ENCODE measurements around the gene CERK.
A peak's percentile ranks its signal among the peaks of the same experiment; 100 is the strongest.
"Not testable (repeated sequence)": the region's sequence is repeated elsewhere in the genome, so short reads cannot be mapped to it uniquely, and the experiment has no call there.

CERK gene

GRCh38 chr22:46735747-46736608 is 2.1 kb downstream of the CERK start:
- no peak overlapping the region for H3K27ac ChIP-seq (replicated peaks)
- TF ChIP-seq POLR2AphosphoS5 (IDR thresholded peaks at IDR 0.05; ENCODE audit: low read depth) (no peak), SPI1 (IDR thresholded peaks at IDR 0.05; ENCODE audit: borderline replicate concordance, low read depth) (no peak), REST (IDR thresholded peaks at IDR 0.05; ENCODE audit: insufficient replicate concordance, low read depth) (no peak)
- DNase-seq (ENCODE audit: low read depth in 1 of 2, low spot score in 1 of 2), result no peak
- H3K4me3 ChIP-seq (replicated peaks; ENCODE audit: insufficient read depth, low read length), result no peak overlapping the region
- no peaks in the 10 kb centered on the region for H3K27me3 ChIP-seq (ENCODE audit: insufficient read depth, poor library complexity, severe bottlenecking)

GRCh38 chr22:46734830-46735453 is 3.1 kb downstream of the CERK start:
- Histone ChIP-seq H3K27ac (replicated peaks) (peak overlapping the region; percentile 33), H3K4me3 (replicated peaks; ENCODE audit: insufficient read depth, low read length) (peak overlapping the region; percentile 10)
- peak; percentile 84 to 90 for DNase-seq (ENCODE audit: low read depth in 1 of 2, low spot score in 1 of 2)

GRCh38 chr22:46734213-46734722 is 3.8 kb downstream of the CERK start:
- DNase-seq (ENCODE audit: low read depth in 1 of 2, low spot score in 1 of 2); H3K27ac ChIP-seq (replicated peaks); H3K27me3 ChIP-seq (ENCODE audit: insufficient read depth, poor library complexity, severe bottlenecking); H3K4me3 ChIP-seq (replicated peaks; ENCODE audit: insufficient read depth, low read length): not testable (repeated sequence)

More at GRCh38 chr22:46734830-46735453, 3.1 kb downstream of the CERK start:
- TF ChIP-seq REST (IDR thresholded peaks at IDR 0.05; ENCODE audit: insufficient replicate concordance, low read depth) (no peak), SPI1 (IDR thresholded peaks at IDR 0.05; ENCODE audit: borderline replicate concordance, low read depth) (peak; percentile 81; the same call in 1 of the 2 replicates), GABPA (IDR thresholded peaks at IDR 0.05; ENCODE audit: low read depth) (no peak), CTCF (IDR thresholded peaks at IDR 0.05; ENCODE audit: insufficient read depth, low read length) (no peak), POLR2AphosphoS5 (IDR thresholded peaks at IDR 0.05; ENCODE audit: low read depth) (peak; percentile 54; the same call in 1 of the 2 replicates)
- H3K27me3 ChIP-seq (ENCODE audit: insufficient read depth, poor library complexity, severe bottlenecking), result no peaks in the 10 kb centered on the region

GRCh38 chr22:46732513-46732912 is 5.5 kb downstream of the CERK start:
- no peak for DNase-seq (ENCODE audit: low read depth in 1 of 2, low spot score in 1 of 2)
- H3K27ac ChIP-seq (replicated peaks), result no peak overlapping the region
- TF ChIP-seq REST (IDR thresholded peaks at IDR 0.05; ENCODE audit: insufficient replicate concordance, low read depth), result no peak
- TF ChIP-seq SPI1 (IDR thresholded peaks at IDR 0.05; ENCODE audit: borderline replicate concordance, low read depth), result no peak
- TF ChIP-seq POLR2AphosphoS5 (IDR thresholded peaks at IDR 0.05; ENCODE audit: low read depth), result no peak
- TF ChIP-seq CTCF (IDR thresholded peaks at IDR 0.05; ENCODE audit: insufficient read depth, low read length), result no peak
- TF ChIP-seq GABPA (IDR thresholded peaks at IDR 0.05; ENCODE audit: low read depth), result no peak
- H3K4me3 ChIP-seq (replicated peaks; ENCODE audit: insufficient read depth, low read length), result no peak overlapping the region
- H3K27me3 ChIP-seq (ENCODE audit: insufficient read depth, poor library complexity, severe bottlenecking), result no peaks in the 10 kb centered on the region

Data from HL-60 (cell line).